ENCODE results near the gene FFAR1.

The FFAR1 gene

GRCh38 chr19:35397064-35397463 lies 49.4 kb downstream of the FFAR1 start:
- no peak overlapping the region for H3K4me3 ChIP-seq (ENCODE audit: low read depth, low read length)
- CTCF ChIA-PET: no interaction called here
- TF ChIP-seq, protein P1, sequence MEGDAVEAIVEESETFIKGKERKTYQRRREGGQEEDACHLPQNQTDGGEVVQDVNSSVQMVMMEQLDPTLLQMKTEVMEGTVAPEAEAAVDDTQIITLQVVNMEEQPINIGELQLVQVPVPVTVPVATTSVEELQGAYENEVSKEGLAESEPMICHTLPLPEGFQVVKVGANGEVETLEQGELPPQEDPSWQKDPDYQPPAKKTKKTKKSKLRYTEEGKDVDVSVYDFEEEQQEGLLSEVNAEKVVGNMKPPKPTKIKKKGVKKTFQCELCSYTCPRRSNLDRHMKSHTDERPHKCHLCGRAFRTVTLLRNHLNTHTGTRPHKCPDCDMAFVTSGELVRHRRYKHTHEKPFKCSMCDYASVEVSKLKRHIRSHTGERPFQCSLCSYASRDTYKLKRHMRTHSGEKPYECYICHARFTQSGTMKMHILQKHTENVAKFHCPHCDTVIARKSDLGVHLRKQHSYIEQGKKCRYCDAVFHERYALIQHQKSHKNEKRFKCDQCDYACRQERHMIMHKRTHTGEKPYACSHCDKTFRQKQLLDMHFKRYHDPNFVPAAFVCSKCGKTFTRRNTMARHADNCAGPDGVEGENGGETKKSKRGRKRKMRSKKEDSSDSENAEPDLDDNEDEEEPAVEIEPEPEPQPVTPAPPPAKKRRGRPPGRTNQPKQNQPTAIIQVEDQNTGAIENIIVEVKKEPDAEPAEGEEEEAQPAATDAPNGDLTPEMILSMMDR (IDR thresholded peaks at IDR 0.05; ENCODE audit: insufficient read depth, low read length, missing control alignments): no peak
- DNase-seq (ENCODE audit: low read depth, low spot score): no peak
- POLR2A ChIA-PET: no interaction called here
